NT2/D1 (cell line): ENCODE measurements around the gene ZNF618.

Source experiments
- DNase-seq: peaks from one replicate; pipeline ENCODE4 v3.0.0-alpha.2; 2011; ENCODE audit warnings: low read depth, low spot score
- H3K27me3 ChIP-seq: 2 replicates; pipeline ENCODE4 v1.6.0; 2011; ENCODE audit warnings: mild to moderate bottlenecking; ENCODE audit not compliant: insufficient read length, insufficient read depth
- H3K36me3 ChIP-seq: 2 replicates; pipeline ENCODE4 v1.6.1; 2011; ENCODE audit warnings: mild to moderate bottlenecking, low read length, mixed read lengths; ENCODE audit not compliant: insufficient read depth, insufficient read length
- H3K4me1 ChIP-seq: 2 replicates; pipeline ENCODE4 v1.5.1; 2011; ENCODE audit not compliant: insufficient read depth, insufficient read length
- H3K4me3 ChIP-seq: 2 replicates; pipeline ENCODE4 v1.5.1; 2011; ENCODE audit warnings: low read depth; ENCODE audit not compliant: insufficient read length
- H3K9ac ChIP-seq: 2 replicates; pipeline ENCODE4 v1.6.0; 2011; ENCODE audit warnings: low read depth; ENCODE audit not compliant: insufficient read length
- H3K9me3 ChIP-seq: 2 replicates; pipeline ENCODE4 v1.5.1; 2011; ENCODE audit warnings: mild to moderate bottlenecking, low read length; ENCODE audit not compliant: insufficient read depth
- SUZ12 ChIP-seq: IDR thresholded peaks from 2 replicates; pipeline ENCODE4 v1.6.1; 2011; ENCODE audit not compliant: insufficient read length, insufficient read depth; ENCODE audit errors: extremely low read depth
- YY1 ChIP-seq: IDR thresholded peaks from 2 replicates; pipeline ENCODE4 v1.6.1; 2011; ENCODE audit not compliant: insufficient read length, insufficient read depth
- ZNF274 ChIP-seq: IDR thresholded peaks from 2 replicates; pipeline ENCODE4 v1.6.1; 2011; ENCODE audit warnings: mild to moderate bottlenecking, low read depth, low read length

The ZNF618 gene

GRCh38 chr9:114051281-114051680 lies 175.2 kb downstream of the ZNF618 start:
- Histone ChIP-seq H3K36me3 (peaks cover 40% of the 10 kb centered on the region), H3K9me3 (no peaks in the 10 kb centered on the region), H3K4me3 (no peak overlapping the region), H3K9ac (no peak overlapping the region), H3K4me1 (peaks cover 2% of the 10 kb centered on the region), H3K27me3 (no peaks in the 10 kb centered on the region)
- no peak for TF ChIP-seq SUZ12
- TF ChIP-seq ZNF274 = no peak
- TF ChIP-seq YY1 = no peak
- DNase-seq = no peak

GRCh38 chr9:114051706-114052105 lies 175.6 kb downstream of the ZNF618 start:
- no peak for DNase-seq
- no peaks in the 10 kb centered on the region for H3K9me3 ChIP-seq
- TF ChIP-seq YY1 (no peak), SUZ12 (no peak), ZNF274 (no peak)
- H3K36me3 ChIP-seq = peaks cover 40% of the 10 kb centered on the region
- no peaks in the 10 kb centered on the region for H3K27me3 ChIP-seq
- peaks cover 2% of the 10 kb centered on the region for H3K4me1 ChIP-seq
- H3K4me3 ChIP-seq = no peak overlapping the region
- no peak overlapping the region for H3K9ac ChIP-seq

- no peak for TF ChIP-seq ZNF274
- TF ChIP-seq SUZ12 = no peak
- no peak for TF ChIP-seq YY1
- Histone ChIP-seq H3K27me3 (no peaks in the 10 kb centered on the region), H3K9me3 (no peaks in the 10 kb centered on the region), H3K4me3 (no peak overlapping the region), H3K9ac (no peak overlapping the region), H3K4me1 (peaks cover 2% of the 10 kb centered on the region), H3K36me3 (peaks cover 36% of the 10 kb centered on the region)
- DNase-seq = no peak
Measured at GRCh38 chr9:114053246-114054005, 177.3 kb downstream of the ZNF618 start.

GRCh38 chr9:114054191-114054690 lies 178.1 kb downstream of the ZNF618 start:
- H3K9ac ChIP-seq = no peak overlapping the region
- TF ChIP-seq SUZ12 = no peak
- no peak for TF ChIP-seq ZNF274
- no peak for TF ChIP-seq YY1
- no peaks in the 10 kb centered on the region for H3K27me3 ChIP-seq
- no peak for DNase-seq
- H3K36me3 ChIP-seq = peaks cover 28% of the 10 kb centered on the region
- no peak overlapping the region for H3K4me3 ChIP-seq
- peaks cover 2% of the 10 kb centered on the region for H3K4me1 ChIP-seq
- H3K9me3 ChIP-seq = no peaks in the 10 kb centered on the region

- no peaks in the 10 kb centered on the region for H3K27me3 ChIP-seq
- peaks cover 2% of the 10 kb centered on the region for H3K4me1 ChIP-seq
- peak overlapping the region; percentile 13 for H3K9ac ChIP-seq
- H3K36me3 ChIP-seq = peaks cover 20% of the 10 kb centered on the region
- no peak overlapping the region for H3K4me3 ChIP-seq
- no peak for TF ChIP-seq YY1
- no peak for TF ChIP-seq SUZ12
- TF ChIP-seq ZNF274 = no peak
- no peak for DNase-seq
- no peaks in the 10 kb centered on the region for H3K9me3 ChIP-seq
Measured at GRCh38 chr9:114055061-114055460, 179.0 kb downstream of the ZNF618 start.

- no peaks in the 10 kb centered on the region for H3K27me3 ChIP-seq
- no peak overlapping the region for H3K9ac ChIP-seq
- no peak for TF ChIP-seq ZNF274
- TF ChIP-seq SUZ12 = no peak
- DNase-seq = no peak
- no peak overlapping the region for H3K4me3 ChIP-seq
- no peaks in the 10 kb centered on the region for H3K9me3 ChIP-seq
- H3K36me3 ChIP-seq = peaks cover 15% of the 10 kb centered on the region
- peaks cover 2% of the 10 kb centered on the region for H3K4me1 ChIP-seq
Measured at GRCh38 chr9:114055894-114056293, 179.8 kb downstream of the ZNF618 start.

- H3K4me3 ChIP-seq = no peak overlapping the region
- H3K27me3 ChIP-seq = no peaks in the 10 kb centered on the region
- H3K9me3 ChIP-seq = no peaks in the 10 kb centered on the region
- TF ChIP-seq YY1 (no peak), SUZ12 (no peak), ZNF274 (no peak)
- H3K9ac ChIP-seq = no peak overlapping the region
- peaks cover 2% of the 10 kb centered on the region for H3K4me1 ChIP-seq
- H3K36me3 ChIP-seq = peaks cover 11% of the 10 kb centered on the region
- no peak for DNase-seq
Measured at GRCh38 chr9:114056527-114056926, 180.4 kb downstream of the ZNF618 start.
